HL-60 (cell line): ENCODE measurements around the gene RILPL1.

ENCODE experiments used
- CTCF ChIP-seq: IDR thresholded peaks from one replicate; pipeline ENCODE4 v1.5.1; 2011; ENCODE audit warnings: low read length, control low read depth, inconsistent platforms; ENCODE audit not compliant: insufficient read depth
- GABPA ChIP-seq: IDR thresholded peaks from 2 replicates; pipeline ENCODE4 v1.6.1; 2012; ENCODE audit warnings: low read depth
- POLR2AphosphoS5 ChIP-seq: IDR thresholded peaks from 2 replicates; pipeline ENCODE4 v1.6.1; 2012; ENCODE audit warnings: low read depth
- SPI1 ChIP-seq: IDR thresholded peaks from 2 replicates; pipeline ENCODE4 v1.6.1; 2012; ENCODE audit warnings: low read depth, mild to moderate bottlenecking, borderline replicate concordance
- TF ChIP-seq, protein P1 (sequence below): IDR thresholded peaks from 2 replicates; pipeline ENCODE4 v1.6.1; 2012; ENCODE audit warnings: low read depth; ENCODE audit not compliant: insufficient replicate concordance

DNA sequence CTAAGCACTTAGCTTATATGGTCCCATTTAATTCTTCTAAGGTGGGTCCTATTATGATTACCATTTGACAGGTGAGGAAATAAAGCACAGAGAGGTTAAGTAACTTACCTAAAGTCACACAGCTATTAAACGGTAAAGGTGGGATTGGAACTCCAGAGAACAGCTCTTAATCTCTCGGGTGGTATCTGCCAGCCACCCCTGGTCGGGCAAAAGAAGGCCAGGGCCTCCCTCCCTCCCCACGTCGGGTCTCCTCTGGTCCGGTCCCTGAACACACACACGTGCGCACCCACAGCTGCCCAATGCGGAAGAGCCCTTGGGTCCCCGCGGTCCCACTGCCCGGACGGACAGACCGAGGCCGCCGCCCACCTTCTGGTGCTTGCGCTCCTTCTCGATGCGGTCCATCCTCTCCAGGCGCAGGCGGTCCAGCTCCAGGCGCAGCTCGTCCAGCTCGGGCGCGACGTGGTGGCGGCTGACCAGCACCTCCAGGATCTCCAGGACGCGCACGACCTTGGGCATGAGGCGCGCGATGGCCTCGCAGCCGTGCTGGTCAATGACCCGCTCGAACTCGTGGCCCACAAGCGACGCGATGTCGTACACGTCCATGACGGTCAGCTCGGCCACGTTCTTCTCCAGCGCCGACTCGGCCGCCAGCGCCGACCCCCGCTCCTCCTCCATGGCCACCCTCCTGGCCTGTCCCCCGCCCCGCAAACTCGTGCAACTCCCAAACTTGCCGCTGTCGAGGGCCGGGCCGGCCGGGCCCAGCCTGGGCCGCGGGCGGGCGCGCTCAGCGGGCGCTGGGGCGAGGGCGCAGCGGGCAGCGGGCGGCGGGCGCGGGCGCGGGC is 490 bp downstream of the RILPL1 start:
- no peak for TF ChIP-seq CTCF
- TF ChIP-seq, protein P1, sequence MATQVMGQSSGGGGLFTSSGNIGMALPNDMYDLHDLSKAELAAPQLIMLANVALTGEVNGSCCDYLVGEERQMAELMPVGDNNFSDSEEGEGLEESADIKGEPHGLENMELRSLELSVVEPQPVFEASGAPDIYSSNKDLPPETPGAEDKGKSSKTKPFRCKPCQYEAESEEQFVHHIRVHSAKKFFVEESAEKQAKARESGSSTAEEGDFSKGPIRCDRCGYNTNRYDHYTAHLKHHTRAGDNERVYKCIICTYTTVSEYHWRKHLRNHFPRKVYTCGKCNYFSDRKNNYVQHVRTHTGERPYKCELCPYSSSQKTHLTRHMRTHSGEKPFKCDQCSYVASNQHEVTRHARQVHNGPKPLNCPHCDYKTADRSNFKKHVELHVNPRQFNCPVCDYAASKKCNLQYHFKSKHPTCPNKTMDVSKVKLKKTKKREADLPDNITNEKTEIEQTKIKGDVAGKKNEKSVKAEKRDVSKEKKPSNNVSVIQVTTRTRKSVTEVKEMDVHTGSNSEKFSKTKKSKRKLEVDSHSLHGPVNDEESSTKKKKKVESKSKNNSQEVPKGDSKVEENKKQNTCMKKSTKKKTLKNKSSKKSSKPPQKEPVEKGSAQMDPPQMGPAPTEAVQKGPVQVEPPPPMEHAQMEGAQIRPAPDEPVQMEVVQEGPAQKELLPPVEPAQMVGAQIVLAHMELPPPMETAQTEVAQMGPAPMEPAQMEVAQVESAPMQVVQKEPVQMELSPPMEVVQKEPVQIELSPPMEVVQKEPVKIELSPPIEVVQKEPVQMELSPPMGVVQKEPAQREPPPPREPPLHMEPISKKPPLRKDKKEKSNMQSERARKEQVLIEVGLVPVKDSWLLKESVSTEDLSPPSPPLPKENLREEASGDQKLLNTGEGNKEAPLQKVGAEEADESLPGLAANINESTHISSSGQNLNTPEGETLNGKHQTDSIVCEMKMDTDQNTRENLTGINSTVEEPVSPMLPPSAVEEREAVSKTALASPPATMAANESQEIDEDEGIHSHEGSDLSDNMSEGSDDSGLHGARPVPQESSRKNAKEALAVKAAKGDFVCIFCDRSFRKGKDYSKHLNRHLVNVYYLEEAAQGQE = no peak
- TF ChIP-seq POLR2AphosphoS5 = no peak
- TF ChIP-seq GABPA = no peak
- TF ChIP-seq SPI1 = no peak
